Keratinocyte (primary cell): ENCODE data around the gene OFD1. TPM values are rescaled to one million over a fixed set of nuclear protein-coding genes. Genes with fewer than 3 reads are reported as not detected.
A peak's percentile ranks its signal among the peaks of the same experiment; 100 is the strongest.

Experiments used
- DNase-seq: peaks from one replicate; pipeline ENCODE4 v3.0.0-alpha.2; 2011; ENCODE audit warnings: low read depth, missing footprints, low spot score
- FAIRE-seq: peaks from 2 replicates; lab custom pipeline; 2011; peaks lifted over from hg19 to GRCh38; lab: Jason Lieb, UNC
- H2AFZ ChIP-seq: 2 replicates; pipeline ENCODE4 v1.6.0; 2012; ENCODE audit warnings: low read length, control low read depth, inconsistent platforms; ENCODE audit not compliant: control insufficient read depth
- H3K27ac ChIP-seq: 2 replicates; pipeline ENCODE4 v1.5.1; 2011; ENCODE audit warnings: low read length; ENCODE audit not compliant: control insufficient read depth, insufficient read depth
- H3K27me3 ChIP-seq: 3 replicates; pipeline ENCODE4 v1.6.0; 2011; ENCODE audit warnings: low read length; ENCODE audit not compliant: control insufficient read depth, insufficient read depth; ENCODE audit errors: extremely low read depth
- H3K36me3 ChIP-seq, 2 experiments: 2 replicates in 1 of 2; 3 replicates in 1 of 2; pipeline ENCODE4 v1.5.1; 2011; ENCODE audit warnings: low read length in 2 of 2, mild to moderate bottlenecking in 1 of 2; ENCODE audit not compliant: control insufficient read depth in 2 of 2, insufficient read depth in 2 of 2; ENCODE audit errors: extremely low read depth in 1 of 2
- H3K4me1 ChIP-seq: 3 replicates; pipeline ENCODE4 v1.5.1; 2011; ENCODE audit warnings: low read length; ENCODE audit not compliant: control insufficient read depth, insufficient read depth; ENCODE audit errors: extremely low read depth
- H3K4me2 ChIP-seq: 3 replicates; pipeline ENCODE4 v1.6.0; 2011; ENCODE audit warnings: low read depth, low read length; ENCODE audit not compliant: control insufficient read depth, insufficient read depth; ENCODE audit errors: extremely low read depth
- H3K4me3 ChIP-seq, 3 experiments: fragments of 200-600 bp in 1 of 3; sonication (generic) in 1 of 3; 2 replicates in 2 of 3; 3 replicates in 1 of 3; pipeline ENCODE4 v1.5.1; 2011 to 2016; ENCODE audit warnings: low read length in 3 of 3, mild to moderate bottlenecking in 3 of 3, control low read depth in 2 of 3, inconsistent platforms in 1 of 3, low read depth in 1 of 3, mixed read lengths in 1 of 3, mixed run types in 1 of 3, moderate library complexity in 1 of 3; ENCODE audit not compliant: control insufficient read depth in 2 of 3, insufficient read depth in 2 of 3; ENCODE audit errors: extremely low read depth in 1 of 3
- H3K79me2 ChIP-seq: 2 replicates; pipeline ENCODE4 v1.6.0; 2012; ENCODE audit warnings: low read length; ENCODE audit not compliant: control insufficient read depth, insufficient read depth
- H3K9ac ChIP-seq: 3 replicates; pipeline ENCODE4 v1.6.0; 2011; ENCODE audit warnings: low read length; ENCODE audit not compliant: control insufficient read depth, insufficient read depth; ENCODE audit errors: extremely low read depth
- H3K9me1 ChIP-seq: 3 replicates; pipeline ENCODE4 v1.6.0; 2011; ENCODE audit warnings: low read length; ENCODE audit not compliant: control insufficient read depth, insufficient read depth; ENCODE audit errors: extremely low read depth
- H3K9me3 ChIP-seq: 2 replicates; pipeline ENCODE4 v1.5.1; 2012; ENCODE audit warnings: low read depth, low read length; ENCODE audit not compliant: control insufficient read depth
- H4K20me1 ChIP-seq: 3 replicates; pipeline ENCODE4 v1.6.0; 2011; ENCODE audit warnings: low read length; ENCODE audit not compliant: control insufficient read depth, insufficient read depth; ENCODE audit errors: extremely low read depth
- CTCF ChIP-seq, 3 experiments: IDR thresholded peaks in 1 of 3; conservative IDR thresholded peaks in 1 of 3; optimal IDR thresholded peaks in 1 of 3; 2 replicates in 2 of 3; 3 replicates in 1 of 3; pipeline versions ENCODE3 to v1.5.1; 2011; ENCODE audit warnings: low read length in 3 of 3, mild to moderate bottlenecking in 3 of 3, moderate library complexity in 2 of 3, control low read depth in 1 of 3, inconsistent platforms in 1 of 3; ENCODE audit not compliant: insufficient read depth in 2 of 3; ENCODE audit errors: extremely low read depth in 1 of 3
- EZH2 ChIP-seq: IDR thresholded peaks from one replicate; pipeline ENCODE4 v1.6.1; 2012; ENCODE audit warnings: inconsistent platforms, mild to moderate bottlenecking, low read length, moderate library complexity
- dilution Hi-C: fragments of 300-500 bp; cut with MboI; formaldehyde crosslinking; loops from one replicate; pipeline ENCODE4 v1.7.0; 2020; ENCODE audit warnings: low sequenced_read_pairs; ENCODE audit not compliant: extremely low pct_ligation_motif_present
- polyA plus RNA-seq, 5 experiments: library from polyadenylated mRNA; depleted of rRNA in 3 of 5; stranded (reverse) in 3 of 5; stranded (forward) in 1 of 5; unstranded in 1 of 5; fragments of >200 nt; gene quantifications; 1 replicate in 1 of 5; 2 replicates in 3 of 5; 3 replicates in 1 of 5; pipeline versions ENCODE4 v1.2.1 to v1.2.3, GENCODE V29; 2011 to 2012; ENCODE audit warnings: missing spikeins in 2 of 5, low read depth in 1 of 5, low replicate concordance in 1 of 5

Gene OFD1
- polyA plus RNA-seq, 1 donor (not counting 4 experiments of a cell fraction or from before 2014, with no cell fraction given), result 18.3 TPM

- no peaks in the 10 kb centered on the region for H3K27me3 ChIP-seq
- dilution Hi-C loops, result no loop called here
- no peaks in the 10 kb centered on the region for H4K20me1 ChIP-seq
- FAIRE-seq (no peak), DNase-seq (no peak)
- no peaks in the 10 kb centered on the region for H3K9me3 ChIP-seq
- no peaks in the 10 kb centered on the region for H3K4me1 ChIP-seq
- TF ChIP-seq CTCF (optimal IDR thresholded peaks at IDR 0.05 in 1 of 3, IDR thresholded peaks at IDR 0.05 in 1 of 3, conservative IDR thresholded peaks at IDR 0.05 in 1 of 3; ENCODE audit: extremely low read depth in 1 of 3, insufficient read depth in 2 of 3, low read length in 3 of 3) (no peak), EZH2 (no peak)
- no peak overlapping the region for H3K4me2 ChIP-seq
- no peak overlapping the region for H3K4me3 ChIP-seq
- no peak overlapping the region for H2AFZ ChIP-seq
- peaks cover 8 to 32% of the 10 kb centered on the region in 2 experiments for H3K36me3 ChIP-seq
- H3K79me2 ChIP-seq, result no peaks in the 10 kb centered on the region
- H3K9ac ChIP-seq, result no peak overlapping the region
- no peak overlapping the region for H3K27ac ChIP-seq
- no peaks in the 10 kb centered on the region for H3K9me1 ChIP-seq
Observed at GRCh38 chrX:13764281-13764680, 29.7 kb downstream of the OFD1 start.

GRCh38 chrX:13764765-13765164 lies 30.2 kb downstream of the OFD1 start:
- Histone ChIP-seq H3K4me1 (no peaks in the 10 kb centered on the region), H2AFZ (no peak overlapping the region), H4K20me1 (no peaks in the 10 kb centered on the region), H3K9me1 (no peaks in the 10 kb centered on the region), H3K36me3 (peaks cover 10 to 30% of the 10 kb centered on the region in 2 experiments), H3K27me3 (no peaks in the 10 kb centered on the region), H3K79me2 (no peaks in the 10 kb centered on the region), H3K4me3 (no peak overlapping the region), H3K9ac (no peak overlapping the region), H3K27ac (no peak overlapping the region), H3K9me3 (no peaks in the 10 kb centered on the region), H3K4me2 (no peak overlapping the region)
- no peak for FAIRE-seq
- DNase-seq, result no peak
- dilution Hi-C loops, result no loop called here
- TF ChIP-seq EZH2 (no peak), CTCF (optimal IDR thresholded peaks at IDR 0.05 in 1 of 3, IDR thresholded peaks at IDR 0.05 in 1 of 3, conservative IDR thresholded peaks at IDR 0.05 in 1 of 3; ENCODE audit: extremely low read depth in 1 of 3, insufficient read depth in 2 of 3, low read length in 3 of 3) (peak in 1 of 3 experiments; percentile 20)
